Measurements from ENCODE around the gene IL17RE. TPM values are rescaled to one million over a fixed set of nuclear protein-coding genes. Genes with fewer than 3 reads are reported as not detected.

IL17RE gene
- total and polyA plus RNA-seq, 8 donors, result 6.4 to 15.6 (median 9.6) TPM

DNA sequence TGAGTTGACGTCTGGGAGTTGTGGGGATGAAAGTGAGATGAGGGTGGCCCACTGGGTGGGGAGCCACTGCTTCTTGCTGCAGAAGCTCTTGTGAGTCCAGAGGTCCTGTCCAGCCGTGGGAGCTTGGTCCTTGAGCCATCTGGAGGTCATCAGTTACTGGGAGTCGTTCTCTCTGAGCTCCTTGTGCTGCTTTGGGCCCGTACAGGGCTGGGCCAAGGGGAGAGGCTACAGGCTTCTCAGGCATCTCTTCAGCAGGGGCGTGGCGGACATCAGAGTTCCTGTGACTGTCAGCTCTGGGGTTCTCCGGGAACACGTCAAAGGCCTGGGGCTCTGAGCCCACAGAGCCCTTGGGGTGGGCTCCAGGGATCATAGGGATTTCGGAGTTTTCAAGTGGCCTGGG is 47.0 kb downstream of the IL17RE start:
- H3K9me3 ChIP-seq, result no peaks in the 10 kb centered on the region
- peaks cover 0 to 5% (median 0%) of the 10 kb centered on the region in 3 donors for H3K4me1 ChIP-seq
- TF ChIP-seq, protein P1, sequence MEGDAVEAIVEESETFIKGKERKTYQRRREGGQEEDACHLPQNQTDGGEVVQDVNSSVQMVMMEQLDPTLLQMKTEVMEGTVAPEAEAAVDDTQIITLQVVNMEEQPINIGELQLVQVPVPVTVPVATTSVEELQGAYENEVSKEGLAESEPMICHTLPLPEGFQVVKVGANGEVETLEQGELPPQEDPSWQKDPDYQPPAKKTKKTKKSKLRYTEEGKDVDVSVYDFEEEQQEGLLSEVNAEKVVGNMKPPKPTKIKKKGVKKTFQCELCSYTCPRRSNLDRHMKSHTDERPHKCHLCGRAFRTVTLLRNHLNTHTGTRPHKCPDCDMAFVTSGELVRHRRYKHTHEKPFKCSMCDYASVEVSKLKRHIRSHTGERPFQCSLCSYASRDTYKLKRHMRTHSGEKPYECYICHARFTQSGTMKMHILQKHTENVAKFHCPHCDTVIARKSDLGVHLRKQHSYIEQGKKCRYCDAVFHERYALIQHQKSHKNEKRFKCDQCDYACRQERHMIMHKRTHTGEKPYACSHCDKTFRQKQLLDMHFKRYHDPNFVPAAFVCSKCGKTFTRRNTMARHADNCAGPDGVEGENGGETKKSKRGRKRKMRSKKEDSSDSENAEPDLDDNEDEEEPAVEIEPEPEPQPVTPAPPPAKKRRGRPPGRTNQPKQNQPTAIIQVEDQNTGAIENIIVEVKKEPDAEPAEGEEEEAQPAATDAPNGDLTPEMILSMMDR (IDR thresholded peaks at IDR 0.05), result no peak
- no peak for ATAC-seq
- intact Hi-C loops (cut with DNase I), result loop anchor here in 1 of 3 donors (10.0 kb wide), 1 partner anchor 275 kb away; no protein-coding TSS in a partner anchor
- FAIRE-seq, result no peak
- no peaks in the 10 kb centered on the region for H3K27me3 ChIP-seq
- H3K27ac ChIP-seq, result no peak overlapping the region
- no peak for DNase-seq
- peaks cover 0 to 8% (median 0%) of the 10 kb centered on the region in 3 donors for H3K36me3 ChIP-seq
- no peak overlapping the region for H3K4me3 ChIP-seq
- 80 to 85% methylated on average over 9 of the region's 9 CpGs for WGBS, 2 donors

DNA sequence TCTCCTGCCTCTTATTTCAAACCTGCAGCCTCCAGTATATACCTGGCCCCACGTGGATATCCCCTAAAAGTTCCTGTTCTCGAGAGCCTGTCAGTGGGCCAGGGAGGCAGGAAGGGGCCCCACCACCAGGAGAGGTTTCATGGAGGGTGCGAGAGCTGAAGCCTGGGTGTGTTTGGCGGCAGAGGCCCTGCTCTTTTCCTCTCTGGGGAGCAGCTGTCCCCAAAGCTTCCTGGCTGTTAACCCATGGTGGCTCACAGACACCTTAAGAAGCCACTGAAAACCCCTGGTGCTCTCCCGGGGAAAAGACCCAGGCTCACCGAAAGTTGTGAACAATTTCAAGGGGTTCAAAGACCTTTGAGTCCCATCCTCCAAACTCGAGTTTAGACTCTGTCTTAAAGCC is 48.5 kb downstream of the IL17RE start:
- intact Hi-C loops (cut with DNase I), result no loop called here
- 56 to 59% methylated on average over 7 of the region's 7 CpGs for WGBS, 2 donors
- TF ChIP-seq, protein P1 (IDR thresholded peaks at IDR 0.05), result no peak
- ATAC-seq (no peak), FAIRE-seq (no peak), DNase-seq (no peak)
- H3K36me3 ChIP-seq, result peaks cover 0 to 8% (median 0%) of the 10 kb centered on the region in 3 donors
- H3K4me1 ChIP-seq, result peaks cover 0 to 5% (median 0%) of the 10 kb centered on the region in 3 donors
- H3K27me3 ChIP-seq, result no peaks in the 10 kb centered on the region
- no peak overlapping the region for H3K27ac ChIP-seq
- no peaks in the 10 kb centered on the region for H3K9me3 ChIP-seq
- peak overlapping the region in 1 of 4 donors; percentile 40 for H3K4me3 ChIP-seq

DNA sequence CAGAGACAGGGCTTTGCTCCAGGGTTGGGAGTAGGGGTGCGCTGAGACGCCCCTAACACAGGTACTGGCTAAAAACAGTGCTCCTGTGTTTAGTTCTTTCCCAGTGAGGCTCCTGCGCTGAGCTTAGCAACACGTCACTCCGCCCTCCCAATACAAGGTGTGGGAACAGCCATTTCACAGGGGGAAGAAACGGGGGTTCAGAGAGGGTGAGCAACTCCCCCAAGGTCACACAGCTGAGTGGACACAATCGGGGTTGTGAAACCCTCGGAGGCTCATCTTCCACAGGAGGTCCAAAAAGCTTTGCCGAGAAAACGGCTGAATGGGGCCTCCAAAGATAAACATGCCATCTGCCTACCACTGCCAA is 48.9 kb downstream of the IL17RE start:
- Histone ChIP-seq H3K36me3 (peaks cover 0 to 8% (median 0%) of the 10 kb centered on the region in 3 donors), H3K27me3 (no peaks in the 10 kb centered on the region), H3K9me3 (no peaks in the 10 kb centered on the region), H3K4me1 (peaks cover 0 to 5% (median 0%) of the 10 kb centered on the region in 3 donors), H3K27ac (no peak overlapping the region), H3K4me3 (peak overlapping the region in 3 of 4 donors; percentile 26 to 40 (median 29))
- intact Hi-C loops (cut with DNase I), result no loop called here
- DNase-seq, result no peak
- WGBS, 2 donors, result 43 to 44% methylated on average over 10 of the region's 10 CpGs
- FAIRE-seq, result no peak
- TF ChIP-seq, protein P1 (IDR thresholded peaks at IDR 0.05), result no peak
- ATAC-seq, result no peak

DNA sequence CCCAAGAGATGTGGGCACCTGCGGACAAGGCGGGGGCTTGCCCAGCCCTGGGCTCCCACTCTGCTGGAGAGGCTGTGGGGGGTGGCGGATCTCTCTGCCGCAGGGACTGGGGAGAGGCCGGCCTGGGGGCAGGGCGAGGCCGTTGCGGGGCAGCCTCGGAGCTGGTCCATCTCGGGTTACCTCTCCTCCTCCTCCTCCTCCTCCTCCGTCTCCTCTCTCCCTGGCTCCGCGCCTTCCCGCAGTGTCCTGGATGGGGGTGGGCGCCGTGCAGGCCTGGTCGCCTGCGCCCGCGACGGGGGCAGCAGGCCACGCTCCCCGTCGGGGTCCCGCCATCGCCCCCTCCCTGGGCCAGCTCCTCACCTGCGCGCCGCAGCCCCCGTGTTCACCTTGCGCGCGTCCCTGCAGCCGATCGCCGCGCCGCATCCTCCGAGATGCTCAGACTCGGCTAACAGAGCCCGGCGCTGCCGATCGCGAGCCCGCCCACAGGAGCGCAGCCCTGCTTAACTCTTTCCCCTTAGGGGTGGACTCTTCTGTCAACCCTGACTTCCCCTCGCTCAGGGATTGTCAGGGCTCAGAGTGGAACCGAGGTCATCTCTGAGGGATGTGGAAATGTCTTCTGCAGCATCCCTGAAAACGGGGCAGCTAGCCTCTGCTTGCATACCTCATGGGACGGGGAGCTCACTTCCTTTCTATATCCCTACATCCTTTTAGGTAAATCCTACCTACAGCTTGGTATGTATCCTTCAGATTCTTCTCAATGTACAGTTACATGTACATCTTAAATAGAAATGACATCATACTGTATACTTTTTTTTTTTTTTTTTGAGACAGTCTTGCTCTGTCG is 49.5 kb downstream of the IL17RE start, which contains the start of gene PRRT3:
Gene PRRT3 (minus strand): TSS at position 447 of the 844 bp plus-strand sequence. CDS start 2,293 bp downstream, outside the sequence.
- intact Hi-C loops (cut with DNase I), result no loop called here
- Histone ChIP-seq H3K36me3 (peaks cover 0 to 8% (median 0%) of the 10 kb centered on the region in 3 donors), H3K4me3 (peak within 1 kb of the TSS; percentile 4 to 40 (median 28)), H3K27ac (no peak within 1 kb of the TSS), H3K27me3 (no peaks in the 10 kb centered on the region), H3K9me3 (no peaks in the 10 kb centered on the region), H3K4me1 (peaks cover 0 to 5% (median 0%) of the 10 kb centered on the region in 3 donors)
- ATAC-seq (peak in 3 of 4 donors; percentile 51 to 72 (median 61)), DNase-seq (peak in 3 of 6 donors; percentile 33 to 72 (median 69)), FAIRE-seq (no peak)
- WGBS, 2 donors, result 7 to 13% methylated on average over 41 to 52 of the region's 52 CpGs
- TF ChIP-seq, protein P1 (IDR thresholded peaks at IDR 0.05), result no peak
